ENCODE data around the gene TRMT2B. TPM values are rescaled to one million over a fixed set of nuclear protein-coding genes. Genes with fewer than 3 reads are reported as not detected.

The TRMT2B gene
- 10.0 and 12.8 TPM in 2 replicates for total RNA-seq

GRCh38 chrX:101051549-101052302 lies at the start of gene TRMT2B:
Gene TRMT2B (minus strand): TSS chrX:101052111. CDS start chrX:101042289, 9,822 bp downstream.

GRCh38 chrX:101097546-101098453 lies 45.9 kb upstream of the TRMT2B start, which contains the start of gene CENPI:
Gene CENPI (plus strand): TSS chrX:101098204. CDS start chrX:101101071, 2,867 bp downstream.

GRCh38 chrX:101078716-101079598 lies 27.0 kb upstream of the TRMT2B start, which contains the start of gene TMEM35A:
Gene TMEM35A (plus strand): TSS chrX:101078879. CDS start chrX:101079003, 124 bp downstream.

GRCh38 chrX:100969408-100969807 lies 82.5 kb downstream of the TRMT2B start, which contains the start of gene ARL13A:
Gene ARL13A (plus strand): TSS chrX:100969708. CDS start chrX:100973690, 3,982 bp downstream.

Other genes with a start within 250 kb of the TRMT2B start
- gene CSTF2, start 231.7 kb downstream of the TRMT2B start, total RNA-seq: 8.7 and 9.4 TPM in 2 replicates
- 0.17 TPM in 1 of 2 replicates, not detected in the other for gene NOX1, start 177.8 kb downstream of the TRMT2B start, total RNA-seq
- gene XKRX, start 123.2 kb downstream of the TRMT2B start, total RNA-seq: 0.16 TPM in 1 of 2 replicates, not detected in the other
- not detected in 2 replicates for gene ARL13A, start 82.4 kb downstream of the TRMT2B start, total RNA-seq
- gene TMEM35A, start 26.8 kb upstream of the TRMT2B start, total RNA-seq: 20.6 and 28.9 TPM in 2 replicates
- gene CENPI, start 46.1 kb upstream of the TRMT2B start, total RNA-seq: 2.2 and 4.7 TPM in 2 replicates
- gene DRP2, start 167.7 kb upstream of the TRMT2B start, total RNA-seq: 1.9 and 2.3 TPM in 2 replicates
- 0.69 and 0.95 TPM in 2 replicates for gene TAF7L, start 239.2 kb upstream of the TRMT2B start, total RNA-seq